ENCODE results near the gene CDKN1B.

The CDKN1B gene

GRCh38 chr12:12770262-12770661 is 53.1 kb downstream of the CDKN1B start:
- no peak for DNase-seq

Measured in hematopoietic multipotent progenitor cell treated with erythropoietin and hydrocortisone succinate and interleukin-3 and kit ligand, for 8 days (in vitro differentiated cells).